H1 (cell line): ENCODE results near the gene STARD9. TPM values are rescaled to one million over a fixed set of nuclear protein-coding genes. Genes with fewer than 3 reads are reported as not detected.

Source experiments
- CTCF ChIA-PET: fragments of 300-600 bp; sonication (Branson Sonifier 250); formaldehyde crosslinking; loops from one replicate; lab custom pipeline; 2021; ENCODE audit not compliant: partially characterized antibody; lab: Charles Lee
- POLR2A ChIA-PET: fragments of 300-600 bp; sonication (Branson Sonifier 250); formaldehyde crosslinking; loops from one replicate; lab custom pipeline; 2021; ENCODE audit warnings: inconsistent platforms; ENCODE audit not compliant: partially characterized antibody; lab: Charles Lee
- DNase-seq, 2 experiments: peaks; one replicate each; pipeline versions ENCODE4 v3.0.0 to v3.0.0-alpha.2; 2010 to 2022; ENCODE audit warnings: low spot score in 2 of 2, low read depth in 1 of 2, mixed read lengths in 1 of 2
- FAIRE-seq: peaks from 2 replicates; lab custom pipeline; 2011; peaks lifted over from hg19 to GRCh38; lab: Jason Lieb, UNC
- H2AFZ ChIP-seq: 2 replicates; pipeline ENCODE4 v1.8.1; 2012; ENCODE audit warnings: low read length, inconsistent platforms
- H2AK5ac ChIP-seq: 2 replicates; pipeline ENCODE4 v1.6.1; 2013; ENCODE audit warnings: low read depth, low read length
- H2BK120ac ChIP-seq: replicated peaks from 2 replicates; pipeline ENCODE3; 2013; ENCODE audit warnings: low read depth, low read length, inconsistent platforms
- H2BK12ac ChIP-seq: 2 replicates; pipeline ENCODE4 v1.6.1; 2013; ENCODE audit warnings: low read depth, low read length
- H2BK15ac ChIP-seq: 2 replicates; pipeline ENCODE4 v1.6.1; 2013; ENCODE audit warnings: low read length
- H2BK20ac ChIP-seq: 2 replicates; pipeline ENCODE4 v1.6.1; 2013; ENCODE audit warnings: low read length
- H2BK5ac ChIP-seq: 2 replicates; pipeline ENCODE4 v1.6.1; 2013; ENCODE audit warnings: low read depth, low read length
- H3K14ac ChIP-seq: 2 replicates; pipeline ENCODE4 v1.6.1; 2013; ENCODE audit warnings: inconsistent platforms; ENCODE audit not compliant: insufficient read length
- H3K18ac ChIP-seq: 2 replicates; pipeline ENCODE4 v1.6.1; 2013; ENCODE audit warnings: low read length; ENCODE audit errors: extremely low read depth
- H3K23ac ChIP-seq: 2 replicates; pipeline ENCODE4 v1.6.1; 2013; ENCODE audit warnings: inconsistent platforms; ENCODE audit not compliant: insufficient read length
- H3K23me2 ChIP-seq: 2 replicates; pipeline ENCODE4 v1.6.1; 2013; ENCODE audit warnings: low read depth, low read length
- H3K27ac ChIP-seq: 2 replicates; pipeline ENCODE4 v1.6.1; 2011; ENCODE audit warnings: low read depth, low read length, inconsistent platforms
- H3K27me3 ChIP-seq, 4 experiments: replicated peaks in 1 of 4; 1 replicate in 1 of 4; 2 replicates in 3 of 4; pipeline versions ENCODE4 v1.6.1 to v1.8.1; 2011 to 2013; ENCODE audit warnings: low read length in 3 of 4, mild to moderate bottlenecking in 3 of 4, inconsistent platforms in 2 of 4, mixed read lengths in 2 of 4, moderate library complexity in 1 of 4; ENCODE audit not compliant: control insufficient read depth in 3 of 4, insufficient read depth in 3 of 4; ENCODE audit errors: extremely low read depth in 1 of 4
- H3K36me3 ChIP-seq, 4 experiments: 2 replicates each; pipeline versions ENCODE4 v1.6.1 to v1.8.1; 2011 to 2013; ENCODE audit warnings: mild to moderate bottlenecking in 4 of 4, low read length in 3 of 4, moderate library complexity in 2 of 4, control low read depth in 1 of 4, inconsistent platforms in 1 of 4; ENCODE audit not compliant: insufficient read depth in 4 of 4, control insufficient read depth in 2 of 4
- H3K4ac ChIP-seq: replicated peaks from 2 replicates; pipeline ENCODE3; 2013; ENCODE audit warnings: low read length, low read depth, mixed read lengths, inconsistent platforms; ENCODE audit not compliant: insufficient read length
- H3K4me1 ChIP-seq, 4 experiments: replicated peaks in 1 of 4; 1 replicate in 1 of 4; 2 replicates in 3 of 4; pipeline versions ENCODE4 v1.6.1 to v1.8.1; 2011 to 2013; ENCODE audit warnings: low read length in 3 of 4, inconsistent platforms in 2 of 4, mixed read lengths in 1 of 4; ENCODE audit not compliant: insufficient read depth in 4 of 4, control insufficient read depth in 3 of 4
- H3K4me2 ChIP-seq, 2 experiments: 2 replicates each; pipeline versions ENCODE4 v1.6.1 to v1.8.1; 2011 to 2013; ENCODE audit warnings: low read depth in 2 of 2, low read length in 2 of 2, control low read depth in 1 of 2, inconsistent platforms in 1 of 2, mild to moderate bottlenecking in 1 of 2; ENCODE audit not compliant: insufficient read depth in 1 of 2
- H3K4me3 ChIP-seq, 4 experiments: fragments of 200-600, 300-600 bp in 1 of 4; sonication (generic), shearing (Covaris generic), sonication (Bioruptor Twin) in 1 of 4; 2 replicates each; pipeline versions ENCODE4 v1.5.1 to v1.8.1; 2011 to 2016; ENCODE audit warnings: low read length in 4 of 4, low read depth in 3 of 4, control low read depth in 2 of 4, inconsistent platforms in 2 of 4, mild to moderate bottlenecking in 2 of 4, mixed read lengths in 1 of 4, moderate library complexity in 1 of 4; ENCODE audit not compliant: insufficient read depth in 2 of 4; ENCODE audit errors: extremely low read depth in 1 of 4
- H3K56ac ChIP-seq: replicated peaks from 2 replicates; pipeline ENCODE3; 2013; ENCODE audit warnings: low read depth, mild to moderate bottlenecking, mixed read lengths, low read length, inconsistent platforms; ENCODE audit not compliant: insufficient read length
- H3K79me1 ChIP-seq: 2 replicates; pipeline ENCODE4 v1.6.1; 2013; ENCODE audit warnings: low read depth, low read length, control low read depth
- H3K79me2 ChIP-seq, 2 experiments: 2 replicates each; pipeline versions ENCODE4 v1.6.1 to v1.8.1; 2012 to 2013; ENCODE audit warnings: low read length in 2 of 2, mild to moderate bottlenecking in 2 of 2, inconsistent platforms in 1 of 2; ENCODE audit not compliant: insufficient read depth in 2 of 2, control insufficient read depth in 1 of 2
- H3K9ac ChIP-seq, 4 experiments: replicated peaks in 1 of 4; 1 replicate in 1 of 4; 2 replicates in 3 of 4; pipeline versions ENCODE4 v1.6.1 to v1.8.1; 2011 to 2013; ENCODE audit warnings: low read depth in 3 of 4, low read length in 3 of 4, control low read depth in 2 of 4, mild to moderate bottlenecking in 2 of 4, moderate library complexity in 2 of 4, inconsistent platforms in 1 of 4; ENCODE audit errors: extremely low read depth in 1 of 4
- H3K9me3 ChIP-seq, 2 experiments: 2 replicates each; pipeline versions ENCODE4 v1.6.1 to v1.8.1; 2012 to 2013; ENCODE audit warnings: mild to moderate bottlenecking in 2 of 2, moderate library complexity in 2 of 2, control low read depth in 1 of 2, inconsistent platforms in 1 of 2, low read depth in 1 of 2, low read length in 1 of 2, mixed read lengths in 1 of 2; ENCODE audit not compliant: insufficient read depth in 2 of 2
- H4K20me1 ChIP-seq, 2 experiments: replicated peaks in 1 of 2; 2 replicates each; pipeline versions ENCODE3 to v1.8.1; 2011 to 2013; ENCODE audit warnings: inconsistent platforms in 2 of 2, low read length in 2 of 2, mild to moderate bottlenecking in 1 of 2; ENCODE audit not compliant: insufficient read depth in 2 of 2, control insufficient read depth in 1 of 2
- H4K5ac ChIP-seq: 2 replicates; pipeline ENCODE4 v1.6.1; 2013; ENCODE audit warnings: low read length, low read depth, mixed read lengths, inconsistent platforms; ENCODE audit not compliant: insufficient read length
- H4K8ac ChIP-seq: 2 replicates; pipeline ENCODE4 v1.8.0; 2013; ENCODE audit warnings: mild to moderate bottlenecking, moderate library complexity, low read length, inconsistent platforms; ENCODE audit not compliant: insufficient read depth; ENCODE audit errors: extremely low read depth
- H4K91ac ChIP-seq: replicated peaks from 2 replicates; pipeline ENCODE3; 2013; ENCODE audit warnings: low read length, mixed read lengths, inconsistent platforms; ENCODE audit not compliant: insufficient read length
- ATF2 ChIP-seq: IDR thresholded peaks from 2 replicates; pipeline ENCODE4 v1.6.1; 2012; ENCODE audit warnings: low read length, inconsistent platforms
- GABPA ChIP-seq: IDR thresholded peaks from 2 replicates; pipeline ENCODE4 v1.6.1; 2011; ENCODE audit warnings: mild to moderate bottlenecking, low read length, moderate library complexity, borderline replicate concordance; ENCODE audit not compliant: insufficient read depth
- JUND ChIP-seq: IDR thresholded peaks from 2 replicates; pipeline ENCODE4 v1.6.1; 2011; ENCODE audit warnings: mild to moderate bottlenecking, improper control_type of control experiment, low read length
- NANOG ChIP-seq: IDR thresholded peaks from 2 replicates; pipeline ENCODE4 v1.6.1; 2011; ENCODE audit warnings: low read length, low read depth, mild to moderate bottlenecking, inconsistent platforms; ENCODE audit not compliant: insufficient read depth, poor library complexity, severe bottlenecking
- PHF8 ChIP-seq: fragments of 200-600 bp; sonication (generic); conservative IDR thresholded peaks from 2 replicates; pipeline ENCODE4 v1.7.1; 2012; ENCODE audit warnings: low read depth, mild to moderate bottlenecking, inconsistent platforms, low read length, moderate library complexity
- POLR2A ChIP-seq, 2 experiments: IDR thresholded peaks; 1 replicate in 1 of 2; 2 replicates in 1 of 2; pipeline ENCODE4 v1.6.1; 2011; ENCODE audit warnings: low read depth in 2 of 2, low read length in 2 of 2, mild to moderate bottlenecking in 2 of 2; ENCODE audit errors: control extremely low read depth in 1 of 2
- RAD21 ChIP-seq, 2 experiments: IDR thresholded peaks in 1 of 2; conservative IDR thresholded peaks in 1 of 2; 2 replicates each; pipeline ENCODE4 v1.6.1; 2011; ENCODE audit warnings: low read depth in 2 of 2, low read length in 2 of 2, improper control_type of control experiment in 1 of 2, inconsistent platforms in 1 of 2, mild to moderate bottlenecking in 1 of 2, moderate library complexity in 1 of 2
- RBBP5 ChIP-seq: IDR thresholded peaks from 2 replicates; pipeline ENCODE4 v1.7.1; 2012; ENCODE audit warnings: low read depth, mild to moderate bottlenecking, inconsistent platforms, low read length, moderate library complexity, borderline replicate concordance
- SIX5 ChIP-seq: IDR thresholded peaks from 2 replicates; pipeline ENCODE4 v1.6.1; 2011; ENCODE audit warnings: mild to moderate bottlenecking, low read depth, low read length
- SUZ12 ChIP-seq: fragments of 200-600 bp; sonication (generic); IDR thresholded peaks from 2 replicates; pipeline ENCODE4 v1.6.1; 2012; ENCODE audit warnings: mild to moderate bottlenecking, inconsistent platforms, low read length, moderate library complexity, mixed read lengths
- TAF1 ChIP-seq: IDR thresholded peaks from 2 replicates; pipeline ENCODE4 v1.6.1; 2011; ENCODE audit warnings: mild to moderate bottlenecking, low read depth, low read length
- WGBS, 2 experiments: shearing (Covaris generic) in 1 of 2; methylation state at CpG; one replicate each; pipeline versions ENCODE4 v1.1.6 to v1.1.7; 2013 to 2015; ENCODE audit warnings: low lambda C conversion rate in 2 of 2, mixed read lengths in 2 of 2, inconsistent platforms in 1 of 2, low coverage in 1 of 2, missing lambda C conversion rate in 1 of 2; ENCODE audit not compliant: insufficient replicate concordance in 2 of 2, insufficient coverage in 1 of 2, insufficient read length in 1 of 2; ENCODE audit errors: extremely low coverage in 1 of 2, missing lambda C conversion rate in 1 of 2; 5-methylcytosine and 5-hydroxymethylcytosine counted together
- polyA plus RNA-seq, 7 experiments: library from polyadenylated mRNA; depleted of rRNA in 3 of 7; stranded (reverse) in 5 of 7; unstranded in 2 of 7; fragments of >200 nt in 5 of 7; fragments of 200-250 nt in 2 of 7; gene quantifications; 1 replicate in 5 of 7; 2 replicates in 1 of 7; 4 replicates in 1 of 7; pipeline versions ENCODE4 v1.2.1 to v1.2.3, GENCODE V29; 2011 to 2013; ENCODE audit warnings: missing spikeins in 2 of 7, mixed read lengths in 2 of 7
- total RNA-seq: library from RNA; stranded (reverse); fragmentation: NEBNext Ultra II Directional; extraction: Animal tissue kit (Norgen Biotek cat#: 25700); gene quantifications from 2 replicates; pipeline ENCODE4 v1.2.1, GENCODE V29; 2021

The STARD9 gene
- total and polyA plus RNA-seq, 2 of the 8 experiments (the other 6 are each of a cell fraction or from before 2014, with no cell fraction given) = 2.8 to 7.0 TPM

GRCh38 chr15:42602501-42602900 is 27.1 kb downstream of the STARD9 start:
- H3K27ac ChIP-seq = no peak overlapping the region
- H3K56ac ChIP-seq = no peak overlapping the region
- POLR2A ChIA-PET = no interaction called here
- no peak overlapping the region for H3K4me2 ChIP-seq
- no peaks in the 10 kb centered on the region for H3K27me3 ChIP-seq
- TF ChIP-seq SUZ12 = no peak
- TF ChIP-seq PHF8 = no peak
- TF ChIP-seq GABPA = no peak
- no peak for TF ChIP-seq POLR2A (IDR thresholded peaks at IDR 0.05; ENCODE audit: control extremely low read depth in 1 of 2, low read depth in 2 of 2, low read length in 2 of 2)
- no peak for TF ChIP-seq RAD21 (IDR thresholded peaks at IDR 0.05 in 1 of 2, conservative IDR thresholded peaks at IDR 0.05 in 1 of 2; ENCODE audit: low read depth in 2 of 2, low read length in 2 of 2)
- TF ChIP-seq NANOG = no peak
- TF ChIP-seq TAF1 = no peak
- no peak for TF ChIP-seq SIX5
- no peak for TF ChIP-seq JUND
- no peak for TF ChIP-seq RBBP5
- TF ChIP-seq ATF2 = no peak
- no peak overlapping the region for H4K8ac ChIP-seq
- no peak overlapping the region for H2BK12ac ChIP-seq
- CTCF ChIA-PET = interaction anchor here (1.4 kb wide), 1 partner anchor 10 kb away, joined by 7 read pairs; no protein-coding TSS in a partner anchor
- H2BK120ac ChIP-seq = no peak overlapping the region
- no peak overlapping the region for H2BK5ac ChIP-seq
- peaks cover 0 to 3% (median 0%) of the 10 kb centered on the region in 4 experiments; a peak in 1 of 7 replicates for H3K4me1 ChIP-seq
- no peak overlapping the region for H3K9ac ChIP-seq
- DNase-seq (no peak), FAIRE-seq (no peak)
- no peak overlapping the region for H2BK15ac ChIP-seq
- H3K23ac ChIP-seq = no peak overlapping the region
- H3K36me3 ChIP-seq = peaks cover 0 to 9% (median 0%) of the 10 kb centered on the region in 4 experiments; a peak in 2 of 8 replicates
- no peak overlapping the region for H2AK5ac ChIP-seq
- no peak overlapping the region for H4K91ac ChIP-seq
- H3K18ac ChIP-seq = no peak overlapping the region
- no peak overlapping the region for H3K4me3 ChIP-seq
- no peaks in the 10 kb centered on the region for H3K23me2 ChIP-seq
- H4K5ac ChIP-seq = no peak overlapping the region
- H2AFZ ChIP-seq = no peak overlapping the region
- no peak overlapping the region for H3K4ac ChIP-seq
- 0 out of 2 replicates have a peak, but pooled peaks cover 2% of the 10 kb centered on the region for H3K79me1 ChIP-seq
- no peak overlapping the region for H3K14ac ChIP-seq
- no peak overlapping the region for H2BK20ac ChIP-seq
- 93% methylated on average over 3 of the region's 3 CpGs; no CpG with 5 or more reads in 1 of the 2 experiments for WGBS, 2 experiments
- peaks cover 4 to 8% of the 10 kb centered on the region in 2 experiments; a peak in 2 of 4 replicates for H3K9me3 ChIP-seq
- no peaks in the 10 kb centered on the region for H3K79me2 ChIP-seq
- no peaks in the 10 kb centered on the region for H4K20me1 ChIP-seq
